ENCODE results near the gene COX19.

The COX19 gene

GRCh38 chr7:1008733-1009363, 33.5 kb upstream of the COX19 start:
- DNase-seq (ENCODE audit: low read depth in 1 of 2, low spot score in 1 of 2) = no peak
- Histone ChIP-seq H3K27me3 (ENCODE audit: insufficient read depth, poor library complexity, severe bottlenecking) (no peaks in the 10 kb centered on the region), H3K27ac (replicated peaks) (no peak overlapping the region), H3K4me3 (replicated peaks; ENCODE audit: insufficient read depth, low read length) (no peak overlapping the region)
- TF ChIP-seq GABPA (IDR thresholded peaks at IDR 0.05; ENCODE audit: low read depth) (no peak), POLR2AphosphoS5 (IDR thresholded peaks at IDR 0.05; ENCODE audit: low read depth) (no peak), CTCF (IDR thresholded peaks at IDR 0.05; ENCODE audit: insufficient read depth, low read length) (no peak), SPI1 (IDR thresholded peaks at IDR 0.05; ENCODE audit: borderline replicate concordance, low read depth) (no peak), REST (IDR thresholded peaks at IDR 0.05; ENCODE audit: insufficient replicate concordance, low read depth) (no peak)

- Histone ChIP-seq H3K4me3 (replicated peaks; ENCODE audit: insufficient read depth, low read length) (no peak overlapping the region), H3K27me3 (ENCODE audit: insufficient read depth, poor library complexity, severe bottlenecking) (no peaks in the 10 kb centered on the region), H3K27ac (replicated peaks) (no peak overlapping the region)
- TF ChIP-seq POLR2AphosphoS5 (IDR thresholded peaks at IDR 0.05; ENCODE audit: low read depth) (no peak), SPI1 (IDR thresholded peaks at IDR 0.05; ENCODE audit: borderline replicate concordance, low read depth) (no peak), REST (IDR thresholded peaks at IDR 0.05; ENCODE audit: insufficient replicate concordance, low read depth) (no peak), GABPA (IDR thresholded peaks at IDR 0.05; ENCODE audit: low read depth) (no peak), CTCF (IDR thresholded peaks at IDR 0.05; ENCODE audit: insufficient read depth, low read length) (no peak)
- DNase-seq (ENCODE audit: low read depth in 1 of 2, low spot score in 1 of 2) = no peak
Observed at GRCh38 chr7:1007901-1008300, 32.6 kb upstream of the COX19 start.

GRCh38 chr7:1005303-1005702, 30.0 kb upstream of the COX19 start:
- TF ChIP-seq SPI1 (IDR thresholded peaks at IDR 0.05; ENCODE audit: borderline replicate concordance, low read depth) (no peak), POLR2AphosphoS5 (IDR thresholded peaks at IDR 0.05; ENCODE audit: low read depth) (no peak), GABPA (IDR thresholded peaks at IDR 0.05; ENCODE audit: low read depth) (no peak), CTCF (IDR thresholded peaks at IDR 0.05; ENCODE audit: insufficient read depth, low read length) (no peak), REST (IDR thresholded peaks at IDR 0.05; ENCODE audit: insufficient replicate concordance, low read depth) (no peak)
- no peak for DNase-seq (ENCODE audit: low read depth in 1 of 2, low spot score in 1 of 2)
- H3K27ac ChIP-seq (replicated peaks) = no peak overlapping the region
- H3K27me3 ChIP-seq (ENCODE audit: insufficient read depth, poor library complexity, severe bottlenecking) = no peaks in the 10 kb centered on the region
- H3K4me3 ChIP-seq (replicated peaks; ENCODE audit: insufficient read depth, low read length) = no peak overlapping the region
